SJSA1 (cell line): ENCODE measurements around the gene ATG10. TPM values are rescaled to one million over a fixed set of nuclear protein-coding genes. Genes with fewer than 3 reads are reported as not detected.

ENCODE experiments used
- DNase-seq, 2 experiments: peaks; one replicate each; pipeline ENCODE4 v3.0.0-alpha.2; 2015 to 2020; ENCODE audit warnings: low spot score in 2 of 2, low read depth in 1 of 2
- H3K27ac ChIP-seq: fragments of 250-450 bp; sonication (Bioruptor Pico); 2 replicates; pipeline ENCODE4 v1.5.1; 2020; ENCODE audit warnings: mild to moderate bottlenecking, moderate library complexity
- H3K27me3 ChIP-seq: fragments of 250-450 bp; sonication (Bioruptor Pico); replicated peaks from 2 replicates; pipeline ENCODE4 v1.5.1; 2020; ENCODE audit warnings: mild to moderate bottlenecking, moderate library complexity
- H3K36me3 ChIP-seq: fragments of 250-450 bp; sonication (Bioruptor Pico); 2 replicates; pipeline ENCODE4 v1.5.1; 2020; ENCODE audit warnings: mild to moderate bottlenecking
- H3K4me1 ChIP-seq: fragments of 250-450 bp; sonication (Bioruptor Pico); replicated peaks from 2 replicates; pipeline ENCODE4 v1.6.1; 2021; ENCODE audit warnings: mild to moderate bottlenecking
- H3K4me3 ChIP-seq: fragments of 250-450 bp; sonication (Bioruptor Pico); 2 replicates; pipeline ENCODE4 v1.5.1; 2020; ENCODE audit warnings: mild to moderate bottlenecking
- H3K9me3 ChIP-seq: fragments of 250-450 bp; sonication (Bioruptor Pico); replicated peaks from 2 replicates; pipeline ENCODE4 v1.5.1; 2020; ENCODE audit warnings: mild to moderate bottlenecking
- total RNA-seq: library from RNA; depleted of rRNA; stranded (reverse); fragments of >200 nt; shearing (Covaris generic); gene quantifications from 2 replicates; pipeline ENCODE4 v1.2.3, GENCODE V29; 2014

ATG10 gene
- total RNA-seq, 1 experiment from 2014 or later: 11.5 TPM

GRCh38 chr5:82176115-82176814 lies 204.4 kb downstream of the ATG10 start:
- Histone ChIP-seq H3K27me3 (no peaks in the 10 kb centered on the region), H3K36me3 (no peaks in the 10 kb centered on the region), H3K4me3 (no peak overlapping the region), H3K9me3 (no peaks in the 10 kb centered on the region), H3K4me1 (no peaks in the 10 kb centered on the region), H3K27ac (no peak overlapping the region)
- no peak for DNase-seq

DNA sequence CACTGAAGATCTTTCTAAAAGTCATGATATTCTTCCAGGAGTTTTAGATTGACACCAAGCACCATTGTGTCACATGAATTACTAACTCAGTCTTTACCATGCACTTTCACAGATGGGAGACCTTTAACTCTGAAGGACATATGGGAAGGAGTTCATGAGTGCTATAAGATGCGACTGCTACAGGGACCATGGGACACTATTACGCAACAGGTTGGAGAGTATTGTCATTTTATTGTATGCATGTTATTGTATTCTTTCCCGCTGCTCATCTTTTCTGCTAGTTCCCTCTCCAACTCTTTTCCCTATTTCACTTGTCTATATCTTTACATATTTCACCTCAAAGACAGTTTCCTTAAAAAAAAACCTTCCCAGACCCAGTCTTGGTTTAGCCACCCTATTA lies 206.6 kb downstream of the ATG10 start:
- no peaks in the 10 kb centered on the region for H3K27me3 ChIP-seq
- no peak for DNase-seq
- H3K36me3 ChIP-seq: no peaks in the 10 kb centered on the region
- H3K9me3 ChIP-seq: no peaks in the 10 kb centered on the region
- H3K27ac ChIP-seq: no peak overlapping the region
- no peaks in the 10 kb centered on the region for H3K4me1 ChIP-seq
- no peak overlapping the region for H3K4me3 ChIP-seq

DNA sequence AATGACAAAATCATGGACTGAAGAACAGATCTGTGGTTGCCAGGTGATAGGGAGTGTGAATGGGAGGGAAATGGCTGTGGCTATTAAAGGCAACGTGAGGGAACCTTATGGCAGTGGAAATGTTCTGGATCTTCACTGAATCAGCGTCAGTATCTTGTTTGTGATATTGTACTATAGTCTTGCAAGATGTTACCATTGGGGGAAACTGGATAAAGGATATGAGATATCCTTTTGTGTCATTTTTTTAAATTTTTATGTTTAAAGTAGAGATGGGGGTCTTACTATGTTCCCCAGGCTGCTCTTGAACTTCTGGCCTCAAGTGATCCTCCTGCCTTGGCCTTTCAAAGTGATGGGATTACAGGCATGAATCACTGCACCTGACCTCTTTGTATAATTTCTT lies 210.8 kb downstream of the ATG10 start:
- Histone ChIP-seq H3K27me3 (no peaks in the 10 kb centered on the region), H3K4me3 (no peak overlapping the region), H3K36me3 (no peaks in the 10 kb centered on the region), H3K9me3 (no peaks in the 10 kb centered on the region), H3K27ac (no peak overlapping the region), H3K4me1 (no peaks in the 10 kb centered on the region)
- DNase-seq: no peak

DNA sequence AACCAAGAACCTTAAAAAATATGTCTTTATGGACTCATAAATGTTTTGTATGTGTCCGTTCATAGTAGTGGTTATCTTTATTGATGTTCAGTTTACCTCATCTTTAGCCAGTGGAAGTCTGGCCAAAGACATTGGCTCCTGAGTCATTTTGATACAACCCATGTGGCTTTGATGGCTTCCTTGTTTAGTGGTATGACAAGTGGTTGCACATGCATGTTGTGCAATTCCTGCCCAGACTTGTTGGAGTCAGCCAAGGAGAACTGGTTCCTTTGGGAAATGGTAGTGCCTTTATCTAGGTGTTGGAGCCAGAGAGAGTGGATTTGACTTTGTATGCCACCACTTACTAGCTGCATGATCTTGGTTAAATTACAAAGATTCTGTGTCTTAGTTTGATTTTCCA lies 212.0 kb downstream of the ATG10 start:
- Histone ChIP-seq H3K4me3 (no peak overlapping the region), H3K9me3 (no peaks in the 10 kb centered on the region), H3K27me3 (no peaks in the 10 kb centered on the region), H3K27ac (no peak overlapping the region), H3K4me1 (no peaks in the 10 kb centered on the region), H3K36me3 (no peaks in the 10 kb centered on the region)
- DNase-seq: no peak

GRCh38 chr5:82185851-82186250 lies 214.0 kb downstream of the ATG10 start:
- no peaks in the 10 kb centered on the region for H3K4me1 ChIP-seq
- no peak overlapping the region for H3K27ac ChIP-seq
- no peaks in the 10 kb centered on the region for H3K36me3 ChIP-seq
- no peak overlapping the region for H3K4me3 ChIP-seq
- no peak for DNase-seq
- no peaks in the 10 kb centered on the region for H3K27me3 ChIP-seq
- no peaks in the 10 kb centered on the region for H3K9me3 ChIP-seq

DNA sequence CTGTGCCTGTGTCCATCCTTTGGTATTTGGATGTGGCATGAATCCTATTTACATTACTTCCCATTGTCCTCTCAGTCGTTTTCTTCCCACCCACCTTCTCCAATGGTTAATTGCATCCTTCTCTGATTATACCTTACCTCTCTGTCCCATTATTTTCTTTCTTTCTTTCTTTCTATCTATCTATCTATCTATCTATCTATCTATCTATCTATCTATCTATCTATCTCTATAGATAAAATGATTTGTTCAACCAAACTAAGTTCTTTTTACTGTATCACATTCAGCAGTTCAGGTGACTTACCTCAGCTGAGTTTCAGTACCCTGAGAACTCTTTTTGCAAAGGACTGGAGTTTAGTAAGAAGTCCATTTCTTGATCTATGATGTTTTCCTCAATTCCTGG lies 225.7 kb downstream of the ATG10 start:
- Histone ChIP-seq H3K27me3 (no peaks in the 10 kb centered on the region), H3K27ac (no peak overlapping the region), H3K4me1 (no peaks in the 10 kb centered on the region), H3K4me3 (no peak overlapping the region), H3K9me3 (no peaks in the 10 kb centered on the region), H3K36me3 (no peaks in the 10 kb centered on the region)
- no peak for DNase-seq

DNA sequence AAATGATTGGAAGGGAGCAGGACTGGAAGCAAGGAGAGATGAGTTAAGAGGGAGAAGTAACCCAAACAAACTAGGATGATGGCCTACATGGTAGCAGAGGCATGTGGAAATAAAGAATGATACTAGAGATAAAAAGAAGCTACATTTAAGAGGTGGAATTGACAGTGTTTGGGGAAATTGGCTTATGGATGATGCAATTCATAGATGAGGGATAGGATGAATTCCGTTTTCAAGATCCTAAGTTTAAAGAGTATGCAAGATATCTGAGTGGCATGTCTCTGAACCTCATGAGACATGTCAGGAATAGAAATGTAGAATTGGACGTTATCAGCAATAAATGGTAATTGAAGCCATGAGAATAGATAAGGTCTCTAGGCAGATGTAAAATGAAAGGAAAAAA lies 232.7 kb downstream of the ATG10 start:
- no peak overlapping the region for H3K27ac ChIP-seq
- no peak for DNase-seq
- no peaks in the 10 kb centered on the region for H3K9me3 ChIP-seq
- no peak overlapping the region for H3K4me3 ChIP-seq
- H3K27me3 ChIP-seq: no peaks in the 10 kb centered on the region
- no peaks in the 10 kb centered on the region for H3K36me3 ChIP-seq
- no peaks in the 10 kb centered on the region for H3K4me1 ChIP-seq

- Histone ChIP-seq H3K27me3 (no peaks in the 10 kb centered on the region), H3K4me3 (no peak overlapping the region), H3K27ac (no peak overlapping the region), H3K9me3 (no peaks in the 10 kb centered on the region), H3K36me3 (no peaks in the 10 kb centered on the region), H3K4me1 (no peaks in the 10 kb centered on the region)
- no peak for DNase-seq
These were observed 233.2 kb downstream of the ATG10 start for GRCh38 chr5:82205005-82205404.

- Histone ChIP-seq H3K27me3 (no peaks in the 10 kb centered on the region), H3K4me3 (no peak overlapping the region), H3K27ac (no peak overlapping the region), H3K4me1 (no peaks in the 10 kb centered on the region), H3K9me3 (no peaks in the 10 kb centered on the region), H3K36me3 (no peaks in the 10 kb centered on the region)
- no peak for DNase-seq
These were observed 236.5 kb downstream of the ATG10 start for GRCh38 chr5:82208371-82208770.

GRCh38 chr5:82211855-82212572 lies 240.2 kb downstream of the ATG10 start:
- no peaks in the 10 kb centered on the region for H3K9me3 ChIP-seq
- no peaks in the 10 kb centered on the region for H3K4me1 ChIP-seq
- H3K27ac ChIP-seq: no peak overlapping the region
- no peaks in the 10 kb centered on the region for H3K27me3 ChIP-seq
- H3K4me3 ChIP-seq: no peak overlapping the region
- H3K36me3 ChIP-seq: no peaks in the 10 kb centered on the region
- no peak for DNase-seq

GRCh38 chr5:82217917-82218316 lies 246.1 kb downstream of the ATG10 start:
- H3K9me3 ChIP-seq: no peaks in the 10 kb centered on the region
- no peak overlapping the region for H3K4me3 ChIP-seq
- no peak overlapping the region for H3K27ac ChIP-seq
- no peaks in the 10 kb centered on the region for H3K36me3 ChIP-seq
- no peak for DNase-seq
- 0 out of 2 replicates have a peak, but pooled peaks cover 3% of the 10 kb centered on the region for H3K4me1 ChIP-seq
- no peaks in the 10 kb centered on the region; the same call in 1 of the 2 replicates for H3K27me3 ChIP-seq

GRCh38 chr5:82218374-82219156 lies 246.7 kb downstream of the ATG10 start:
- Histone ChIP-seq H3K9me3 (no peaks in the 10 kb centered on the region), H3K36me3 (no peaks in the 10 kb centered on the region), H3K27ac (no peak overlapping the region), H3K27me3 (no peaks in the 10 kb centered on the region; the same call in 1 of the 2 replicates), H3K4me1 (peaks cover 7% of the 10 kb centered on the region; the same call in 1 of the 2 replicates), H3K4me3 (no peak overlapping the region)
- DNase-seq: no peak

GRCh38 chr5:82221020-82221419 lies 249.2 kb downstream of the ATG10 start:
- no peak for DNase-seq
- Histone ChIP-seq H3K27ac (no peak overlapping the region), H3K4me1 (peaks cover 10% of the 10 kb centered on the region; the same call in 1 of the 2 replicates), H3K36me3 (no peaks in the 10 kb centered on the region), H3K27me3 (no peaks in the 10 kb centered on the region; the same call in 1 of the 2 replicates), H3K4me3 (no peak overlapping the region), H3K9me3 (no peaks in the 10 kb centered on the region)
